ENCODE data around the gene CAPS.

DNA sequence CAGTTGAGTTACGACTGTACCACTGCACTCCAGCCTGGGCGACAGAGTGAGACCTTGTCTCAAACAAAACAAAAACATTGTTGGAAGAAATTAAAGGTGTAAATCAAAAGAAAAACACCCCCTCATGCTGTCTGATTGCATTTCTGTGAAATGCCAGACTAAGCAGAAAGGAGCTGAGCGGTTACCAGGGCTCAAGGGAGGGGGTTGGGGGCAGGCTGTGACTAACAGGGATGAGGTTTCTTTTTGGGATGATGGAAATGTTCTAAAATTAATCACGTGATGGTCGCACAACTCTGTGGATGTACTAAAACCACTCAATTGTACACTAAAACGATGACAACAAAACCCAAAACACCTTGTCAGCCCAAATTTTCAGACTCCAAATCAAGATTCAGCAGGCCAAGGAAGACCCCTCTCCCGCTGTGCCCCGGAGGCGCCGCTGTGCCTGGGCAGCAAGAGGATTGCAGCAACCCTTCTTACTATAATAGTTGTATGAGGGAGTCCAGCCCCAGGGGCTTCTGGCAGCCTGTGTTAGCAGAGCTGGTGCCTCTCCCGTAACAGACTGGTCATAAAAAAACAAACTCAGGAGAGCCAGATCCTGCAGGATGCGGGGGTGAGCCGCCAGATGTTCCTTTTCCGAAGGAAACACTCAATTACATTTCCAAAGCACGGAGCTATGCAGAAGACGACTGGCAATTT is 20.9 kb downstream of the CAPS start:
- TF ChIP-seq, protein P1, sequence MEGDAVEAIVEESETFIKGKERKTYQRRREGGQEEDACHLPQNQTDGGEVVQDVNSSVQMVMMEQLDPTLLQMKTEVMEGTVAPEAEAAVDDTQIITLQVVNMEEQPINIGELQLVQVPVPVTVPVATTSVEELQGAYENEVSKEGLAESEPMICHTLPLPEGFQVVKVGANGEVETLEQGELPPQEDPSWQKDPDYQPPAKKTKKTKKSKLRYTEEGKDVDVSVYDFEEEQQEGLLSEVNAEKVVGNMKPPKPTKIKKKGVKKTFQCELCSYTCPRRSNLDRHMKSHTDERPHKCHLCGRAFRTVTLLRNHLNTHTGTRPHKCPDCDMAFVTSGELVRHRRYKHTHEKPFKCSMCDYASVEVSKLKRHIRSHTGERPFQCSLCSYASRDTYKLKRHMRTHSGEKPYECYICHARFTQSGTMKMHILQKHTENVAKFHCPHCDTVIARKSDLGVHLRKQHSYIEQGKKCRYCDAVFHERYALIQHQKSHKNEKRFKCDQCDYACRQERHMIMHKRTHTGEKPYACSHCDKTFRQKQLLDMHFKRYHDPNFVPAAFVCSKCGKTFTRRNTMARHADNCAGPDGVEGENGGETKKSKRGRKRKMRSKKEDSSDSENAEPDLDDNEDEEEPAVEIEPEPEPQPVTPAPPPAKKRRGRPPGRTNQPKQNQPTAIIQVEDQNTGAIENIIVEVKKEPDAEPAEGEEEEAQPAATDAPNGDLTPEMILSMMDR (conservative IDR thresholded peaks at IDR 0.05; ENCODE audit: low read depth, low read length), result no peak
- TF ChIP-seq EZH2 (IDR thresholded peaks at IDR 0.05; ENCODE audit: borderline replicate concordance, low read depth, low read length, poor library complexity, severe bottlenecking), result no peak
